GM21526 (cell line): Measurements from ENCODE around the gene MIEF1.

ENCODE experiments used
- ATAC-seq: cut with Tn5 transposase; IDR thresholded peaks from one replicate; pipeline ENCODE4 v1.9.1; 2021; ENCODE audit warnings: moderate library complexity; ENCODE audit not compliant: unreplicated experiment, low FRiP score

MIEF1 gene

DNA sequence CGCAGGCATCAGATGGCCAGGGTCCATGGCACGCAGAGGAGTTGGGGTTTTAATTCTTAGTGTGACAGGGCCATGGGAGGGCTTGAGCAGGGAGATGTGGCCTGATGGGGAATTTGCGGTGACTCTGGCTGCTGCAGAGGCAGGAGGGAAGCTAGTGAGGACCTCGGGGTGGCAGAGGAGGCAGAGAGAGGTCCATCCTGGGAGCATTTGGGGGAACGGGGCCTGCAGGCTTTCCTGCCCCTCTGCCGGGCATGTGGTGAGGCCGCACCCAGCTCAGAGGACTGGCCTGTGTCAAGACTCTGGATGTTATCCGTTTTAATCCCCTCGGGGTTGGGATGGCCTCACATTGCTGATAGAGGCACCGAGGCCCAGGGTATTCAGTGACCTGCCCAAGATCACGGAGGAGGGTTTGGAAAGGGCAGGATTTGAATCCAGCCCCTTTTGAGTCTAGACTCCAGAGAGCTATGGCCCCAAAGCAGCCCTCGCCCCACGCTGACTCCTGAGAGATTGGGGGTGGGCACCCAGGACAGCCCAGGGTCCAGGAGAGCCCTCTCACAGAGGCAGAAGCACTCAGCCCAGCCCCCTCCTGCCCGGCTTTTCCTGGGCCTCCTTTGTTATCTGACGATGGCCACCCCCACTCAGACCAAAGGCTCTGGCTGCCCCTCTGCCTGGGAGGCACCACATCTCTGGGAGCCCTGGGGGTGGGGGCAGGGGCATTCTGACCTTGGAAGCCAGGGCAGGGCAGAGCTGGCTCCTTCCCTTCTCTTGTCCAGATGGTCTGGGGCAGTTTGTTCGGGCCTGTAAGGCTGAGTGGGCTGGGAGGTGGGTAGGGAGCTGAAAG, 31.4 kb upstream of the MIEF1 start:
- ATAC-seq: no peak

DNA sequence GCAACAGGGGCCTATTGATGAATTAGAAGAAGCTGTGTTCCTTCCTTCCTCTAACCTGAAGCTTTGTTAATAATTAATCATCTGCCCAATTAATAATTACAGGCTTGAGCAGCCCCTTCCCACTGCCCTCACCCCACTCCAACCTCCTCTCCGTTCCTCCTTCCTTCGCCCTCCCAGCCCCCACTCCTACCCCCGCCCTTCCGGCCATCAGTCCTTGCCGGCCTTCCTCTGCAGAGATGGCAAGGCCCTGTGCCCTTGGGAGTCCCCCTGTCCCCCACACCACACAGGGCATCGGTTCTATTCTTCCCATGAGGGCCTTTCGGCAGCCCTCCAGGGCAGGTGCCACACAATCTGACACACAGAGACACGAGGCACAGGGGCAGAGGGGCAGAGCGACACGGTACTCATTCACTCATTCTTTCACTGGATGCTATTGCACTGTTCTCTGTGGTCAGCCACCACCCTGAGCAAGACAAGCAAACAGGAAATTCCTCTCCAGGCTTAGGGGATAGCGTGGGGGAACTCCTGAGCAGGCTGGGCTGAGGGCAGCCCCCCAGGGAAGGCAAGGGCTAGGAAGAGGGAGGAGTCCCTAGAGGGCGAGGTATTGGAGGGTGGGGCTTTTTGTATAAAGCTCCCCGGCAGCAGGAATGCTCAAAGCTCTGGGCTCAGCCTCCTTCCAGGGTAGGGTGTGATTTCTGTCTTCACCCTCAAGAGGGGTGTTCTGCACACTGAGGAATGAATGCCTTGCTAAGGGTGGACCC, 30.5 kb upstream of the MIEF1 start:
- no peak for ATAC-seq

DNA sequence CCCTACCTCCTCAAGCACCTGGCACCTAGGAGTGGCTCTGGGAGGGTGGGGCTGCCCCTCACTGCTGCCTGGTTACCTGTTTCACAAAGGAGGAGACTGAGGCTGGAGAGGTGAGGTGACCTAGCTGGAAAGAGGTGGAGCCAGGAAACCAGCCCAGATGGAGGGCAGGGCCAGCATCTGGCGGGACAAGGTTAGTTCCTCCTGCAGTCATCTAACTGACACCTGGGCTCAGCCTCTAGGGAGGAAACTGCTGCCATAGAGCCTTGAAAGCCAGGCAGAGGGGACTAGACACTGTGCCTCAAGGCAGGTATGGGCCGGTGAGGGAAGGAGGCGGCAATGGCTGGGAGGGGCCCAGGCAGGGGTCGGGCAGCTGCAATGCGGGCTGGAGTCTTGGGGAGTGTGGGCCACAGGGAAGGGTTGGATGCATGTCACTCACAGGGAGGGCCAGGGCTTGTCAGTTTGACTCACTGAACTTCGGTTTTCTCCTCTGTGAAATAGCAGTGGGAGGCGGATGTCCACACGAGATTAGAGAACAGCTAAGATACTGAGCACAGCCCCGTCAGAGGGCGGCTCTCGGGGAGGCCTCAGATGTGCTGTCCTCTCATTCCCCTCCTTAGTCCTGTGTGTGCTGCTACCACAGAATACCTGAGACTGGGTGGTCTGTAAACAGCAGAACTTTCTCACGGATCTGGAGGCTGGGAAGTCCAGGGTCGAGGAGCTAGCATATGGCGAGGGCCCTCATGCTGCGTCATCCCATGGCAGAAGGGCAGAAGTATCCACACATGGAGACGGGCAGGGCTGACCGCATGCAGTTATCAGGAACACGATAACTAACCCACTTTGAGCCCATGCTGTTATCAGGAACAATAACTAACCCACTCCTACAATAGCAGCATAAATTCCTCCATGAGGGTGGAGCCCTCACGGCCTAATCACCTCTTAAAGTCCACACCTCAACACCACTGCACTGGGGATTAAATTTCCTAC, 29.2 kb upstream of the MIEF1 start:
- no peak for ATAC-seq

DNA sequence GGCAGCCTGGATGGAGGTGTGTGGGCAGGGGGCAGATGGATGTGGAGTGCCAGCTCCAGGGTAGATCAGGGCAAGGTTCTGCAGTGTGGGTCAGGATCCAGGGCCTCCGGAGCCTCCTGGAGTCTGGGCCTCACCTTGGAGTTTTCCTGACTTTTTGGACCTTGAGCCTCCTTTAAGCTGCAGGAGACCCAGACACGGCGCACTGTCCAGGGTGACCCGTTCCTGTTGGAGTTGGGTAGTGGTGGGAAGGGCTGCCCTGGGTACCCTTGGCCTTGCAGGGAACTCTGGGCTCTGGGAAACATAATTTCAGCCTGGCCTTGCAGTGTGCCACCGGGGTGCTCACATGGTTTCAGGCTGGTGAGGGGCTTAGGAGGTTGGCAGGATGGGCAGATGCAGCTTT, 28.2 kb upstream of the MIEF1 start:
- ATAC-seq: no peak

DNA sequence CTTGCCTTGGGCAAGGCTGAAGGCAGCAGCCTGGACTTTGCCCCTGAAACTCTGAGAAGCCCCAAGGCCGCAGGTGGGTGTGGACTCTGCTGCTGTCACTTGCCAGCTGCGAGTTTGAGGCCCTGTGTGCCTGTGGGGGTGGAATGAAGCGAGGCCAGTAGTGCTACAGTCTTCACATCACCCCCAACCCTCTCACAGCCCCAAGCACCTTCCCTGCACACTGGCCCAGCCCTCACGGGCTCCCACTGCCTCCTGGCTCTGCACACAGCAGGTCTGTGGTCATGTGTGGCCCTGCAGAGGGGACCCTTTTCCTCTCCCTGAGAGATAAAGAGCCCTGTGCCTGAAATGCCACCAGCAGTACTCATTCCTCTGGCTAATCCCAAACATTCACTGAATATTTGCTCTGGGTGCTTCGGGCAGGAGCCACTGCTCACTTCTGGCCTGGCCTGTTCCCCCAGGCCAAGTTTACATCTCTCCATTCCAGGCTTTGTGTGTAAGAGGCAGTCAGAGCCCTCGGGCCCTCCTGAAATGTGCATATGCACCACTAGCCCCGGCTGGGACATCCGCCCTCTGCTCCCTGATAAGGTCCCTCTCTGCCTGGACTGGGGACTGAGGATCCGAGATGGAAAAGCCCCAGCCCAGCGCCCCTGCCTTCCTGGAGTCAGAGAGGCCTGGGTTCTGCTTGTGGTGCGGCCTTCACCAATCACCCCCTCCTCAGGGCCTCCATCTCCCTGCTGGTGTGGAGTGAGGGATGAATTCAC, 27.6 kb upstream of the MIEF1 start:
- no peak for ATAC-seq

DNA sequence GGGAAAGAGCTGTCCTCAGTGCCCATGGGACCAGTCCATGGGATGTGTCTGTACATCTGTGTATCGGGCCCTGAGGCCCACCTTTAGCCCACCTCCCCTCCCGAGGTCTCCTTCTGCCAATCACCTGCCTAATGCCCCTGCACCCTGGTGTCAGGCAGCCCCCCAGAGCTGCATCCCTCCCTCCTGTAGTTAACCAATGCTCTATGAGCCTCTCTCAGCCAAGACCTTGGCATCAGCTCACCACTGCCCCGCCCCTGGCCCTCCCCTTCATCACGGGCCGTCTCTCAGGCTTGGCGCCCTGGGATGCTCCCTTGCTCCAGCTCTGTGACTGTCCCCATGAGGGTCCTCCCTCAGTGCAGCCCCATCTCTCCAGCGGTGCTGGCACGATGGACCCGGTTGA, 26.8 kb upstream of the MIEF1 start:
- no peak for ATAC-seq

DNA sequence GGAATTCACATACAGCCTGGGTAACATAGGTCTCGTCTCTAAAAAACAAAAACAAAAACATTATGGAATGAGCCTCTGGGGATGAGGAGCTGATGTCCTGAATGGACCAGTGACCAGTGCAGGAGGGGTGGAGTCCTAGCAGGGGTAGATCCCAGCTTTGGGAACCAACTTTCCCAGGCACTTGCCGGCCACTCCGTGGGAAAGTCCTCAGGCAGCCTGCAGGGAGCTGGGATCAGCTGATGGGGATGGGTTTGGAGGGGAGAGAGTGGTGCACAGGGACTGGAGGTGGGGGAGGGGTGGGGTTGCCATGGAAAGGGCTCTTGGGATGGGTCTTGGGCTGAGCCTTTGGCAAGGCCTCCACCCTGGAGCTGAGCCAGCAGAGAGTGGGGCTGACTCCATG, 26.2 kb upstream of the MIEF1 start:
- ATAC-seq: no peak

DNA sequence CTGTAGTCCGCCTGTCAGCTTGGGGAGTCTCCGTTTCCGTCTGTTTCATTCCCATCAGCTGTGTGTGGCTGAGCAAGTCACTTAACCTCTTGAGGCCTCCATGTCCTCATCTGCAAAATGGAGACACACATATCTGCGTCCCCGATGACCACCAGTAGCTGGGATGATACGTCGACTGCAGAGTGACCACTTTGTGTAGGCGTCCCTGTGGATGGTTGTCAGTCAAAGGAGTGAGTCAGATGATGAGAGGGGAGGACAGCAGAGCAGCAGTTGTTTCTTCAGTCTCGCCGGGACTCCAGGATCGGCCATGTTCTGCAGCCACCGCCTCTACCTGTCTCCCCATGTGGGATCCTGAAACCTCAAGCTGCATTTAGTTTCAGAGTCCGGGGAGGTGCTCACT, 25.4 kb upstream of the MIEF1 start:
- no peak for ATAC-seq

DNA sequence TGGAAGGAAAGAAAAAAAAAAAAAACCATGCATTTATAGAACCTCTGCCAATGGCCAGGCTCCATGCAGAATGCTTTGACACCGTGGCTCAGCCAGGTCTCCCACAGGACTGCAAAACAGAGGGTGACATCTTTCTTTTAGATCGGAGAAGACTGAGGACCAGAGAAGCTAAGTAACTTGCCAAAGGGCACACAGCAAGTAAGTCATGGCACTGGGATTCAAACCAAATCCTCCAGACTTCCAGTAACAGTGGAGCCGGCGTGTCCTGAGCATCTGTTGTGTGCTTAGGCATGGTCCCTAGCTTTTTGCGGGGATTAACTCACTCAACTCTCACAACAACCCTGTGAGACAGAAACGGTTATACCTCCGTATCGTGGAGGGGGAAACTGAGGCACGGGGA, 24.5 kb upstream of the MIEF1 start:
- no peak for ATAC-seq

DNA sequence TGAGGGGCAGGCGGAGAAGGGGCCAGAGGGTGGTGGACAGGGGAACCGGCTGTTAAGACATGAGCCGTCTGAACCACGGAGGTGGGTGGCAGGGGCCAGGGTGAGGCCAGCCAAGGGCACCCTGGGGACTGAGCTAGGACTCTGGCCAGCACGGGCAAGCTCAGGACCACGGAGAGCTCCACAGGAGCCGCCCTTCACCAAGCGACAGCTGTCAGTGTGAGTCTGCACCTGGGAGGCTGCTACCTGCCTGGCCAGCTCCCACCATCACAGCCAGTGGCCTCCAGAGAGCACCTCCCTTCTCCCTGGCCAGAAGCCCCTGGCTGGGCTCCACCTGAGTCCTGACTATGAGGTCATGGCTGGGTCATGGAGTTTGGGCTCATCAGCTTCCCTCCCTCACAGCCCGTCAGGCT, 23.6 kb upstream of the MIEF1 start:
- ATAC-seq: no peak

DNA sequence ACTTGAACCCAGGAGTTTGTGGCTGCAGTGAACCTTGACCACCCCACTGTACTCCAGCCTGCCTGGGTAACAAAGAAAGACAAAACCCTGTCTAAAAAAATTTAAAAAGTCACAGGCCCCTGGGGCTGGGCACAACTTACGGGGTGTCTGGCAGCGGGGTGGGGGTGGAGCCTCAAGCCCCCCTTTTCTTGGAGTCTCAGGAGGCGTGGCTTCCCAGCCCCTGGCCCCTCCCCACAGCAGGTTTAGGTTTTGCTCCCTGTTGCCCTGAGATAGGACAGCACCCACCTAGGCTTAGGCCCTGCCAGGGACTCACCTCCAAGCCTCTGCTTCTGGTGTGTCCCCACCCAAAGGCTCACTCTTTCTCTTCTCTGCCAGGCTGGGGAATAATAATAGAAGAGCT, 22.8 kb upstream of the MIEF1 start:
- no peak for ATAC-seq

DNA sequence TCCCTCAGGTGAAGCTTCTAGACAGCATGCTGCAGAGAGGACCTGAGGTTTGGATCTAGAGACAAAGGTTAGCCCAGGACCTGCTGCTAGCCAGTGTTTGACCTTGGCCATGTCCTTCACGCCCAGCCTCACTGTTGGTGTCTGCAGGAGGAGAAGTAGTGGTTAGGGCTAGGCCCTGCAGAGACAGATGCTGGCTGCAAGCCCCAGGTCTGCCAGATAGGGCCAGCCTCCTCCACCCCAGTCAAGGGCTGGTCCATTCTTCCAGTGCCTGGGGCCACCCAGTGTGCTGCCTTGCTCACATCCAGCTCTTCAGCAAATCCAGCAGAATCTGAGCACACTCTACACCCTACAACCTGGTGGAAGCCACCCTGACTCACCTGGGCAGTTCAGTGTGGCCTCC, 21.5 kb upstream of the MIEF1 start:
- ATAC-seq: no peak

DNA sequence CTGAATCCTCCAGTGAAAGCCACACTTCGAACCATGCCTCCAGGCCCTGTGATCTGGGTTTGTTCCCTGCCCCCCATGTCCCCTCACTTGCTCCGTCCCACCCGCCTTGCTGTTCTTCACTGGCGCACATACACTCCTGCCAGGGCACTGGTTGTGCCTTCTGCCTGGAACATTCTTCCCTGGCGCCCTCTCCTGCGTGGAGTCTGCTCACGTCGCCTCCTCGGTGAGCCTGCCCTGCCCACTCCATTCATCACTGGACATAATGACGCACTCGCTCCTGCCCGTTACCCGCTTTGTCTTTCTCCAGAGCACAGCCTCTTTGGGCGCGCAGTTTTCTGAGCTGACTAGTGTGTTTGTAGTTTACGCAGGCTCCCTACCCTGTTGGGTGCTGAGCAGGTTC, 21.0 kb upstream of the MIEF1 start:
- ATAC-seq: no peak

DNA sequence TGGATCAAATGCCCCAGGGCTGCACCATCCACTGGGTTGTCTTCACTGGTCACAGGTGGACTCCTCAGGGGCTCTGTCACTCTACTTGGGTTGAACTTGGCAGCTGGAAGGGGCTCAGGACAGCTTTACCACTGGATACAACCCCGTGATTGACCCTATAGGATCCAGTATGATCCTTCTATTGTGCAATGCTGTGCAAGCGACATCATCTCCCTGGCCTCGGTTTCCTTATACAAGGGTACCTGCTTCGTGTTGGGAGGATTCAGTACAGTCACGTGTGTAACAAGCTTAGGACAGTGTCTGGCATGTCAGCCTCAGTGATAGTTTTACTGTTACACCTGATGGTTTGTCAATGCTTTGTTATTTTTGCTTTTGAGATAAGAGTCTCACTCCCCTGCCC, 20.5 kb upstream of the MIEF1 start:
- no peak for ATAC-seq

DNA sequence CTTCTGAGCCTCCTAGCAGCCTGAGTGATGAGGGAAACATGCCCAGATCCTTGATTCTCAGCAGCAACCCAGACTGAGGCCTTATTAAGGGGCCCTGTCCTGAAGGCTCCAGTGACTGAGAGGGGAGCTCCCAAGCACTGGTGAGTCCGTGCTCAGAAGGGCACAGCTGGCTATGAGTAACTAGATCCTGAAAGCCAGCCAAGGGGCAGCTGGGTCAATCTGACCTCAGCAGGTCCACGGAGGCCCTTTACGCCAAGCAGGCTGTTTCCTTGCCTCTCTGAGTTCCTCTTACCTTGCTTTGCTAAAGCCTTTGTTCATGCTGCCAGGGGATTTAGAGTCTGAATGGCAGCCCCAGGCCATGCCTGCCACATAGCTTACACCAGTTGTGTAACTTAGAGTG, 19.3 kb upstream of the MIEF1 start:
- no peak for ATAC-seq

DNA sequence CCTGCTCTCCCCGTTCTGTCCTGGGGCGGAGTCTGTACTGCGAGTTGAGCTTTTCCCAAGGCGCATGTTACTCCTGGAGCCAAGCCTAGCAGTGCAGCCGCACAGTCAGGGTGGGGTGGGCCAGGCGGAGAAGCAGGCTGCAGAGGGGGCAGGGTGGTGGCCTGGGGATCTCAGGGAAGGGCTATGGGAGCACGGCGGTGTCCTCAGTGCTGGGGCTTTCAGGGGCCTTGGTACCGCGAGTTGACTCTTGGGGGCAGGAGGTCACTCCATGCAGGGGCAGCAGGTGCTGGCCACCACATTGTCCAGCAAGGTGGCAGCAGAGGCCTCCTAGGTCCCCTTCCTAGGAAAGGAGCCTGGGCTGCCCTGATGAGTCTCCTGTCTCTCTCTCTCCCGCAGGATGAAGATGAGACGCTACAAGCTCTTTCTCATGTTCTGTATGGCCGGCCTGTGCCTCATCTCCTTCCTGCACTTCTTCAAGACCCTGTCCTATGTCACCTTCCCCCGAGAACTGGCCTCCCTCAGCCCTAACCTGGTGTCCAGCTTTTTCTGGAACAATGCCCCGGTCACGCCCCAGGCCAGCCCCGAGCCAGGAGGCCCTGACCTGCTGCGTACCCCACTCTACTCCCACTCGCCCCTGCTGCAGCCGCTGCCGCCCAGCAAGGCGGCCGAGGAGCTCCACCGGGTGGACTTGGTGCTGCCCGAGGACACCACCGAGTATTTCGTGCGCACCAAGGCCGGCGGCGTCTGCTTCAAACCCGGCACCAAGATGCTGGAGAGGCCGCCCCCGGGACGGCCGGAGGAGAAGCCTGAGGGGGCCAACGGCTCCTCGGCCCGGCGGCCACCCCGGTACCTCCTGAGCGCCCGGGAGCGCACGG, 14.9 kb upstream of the MIEF1 start:
- ATAC-seq: no peak

DNA sequence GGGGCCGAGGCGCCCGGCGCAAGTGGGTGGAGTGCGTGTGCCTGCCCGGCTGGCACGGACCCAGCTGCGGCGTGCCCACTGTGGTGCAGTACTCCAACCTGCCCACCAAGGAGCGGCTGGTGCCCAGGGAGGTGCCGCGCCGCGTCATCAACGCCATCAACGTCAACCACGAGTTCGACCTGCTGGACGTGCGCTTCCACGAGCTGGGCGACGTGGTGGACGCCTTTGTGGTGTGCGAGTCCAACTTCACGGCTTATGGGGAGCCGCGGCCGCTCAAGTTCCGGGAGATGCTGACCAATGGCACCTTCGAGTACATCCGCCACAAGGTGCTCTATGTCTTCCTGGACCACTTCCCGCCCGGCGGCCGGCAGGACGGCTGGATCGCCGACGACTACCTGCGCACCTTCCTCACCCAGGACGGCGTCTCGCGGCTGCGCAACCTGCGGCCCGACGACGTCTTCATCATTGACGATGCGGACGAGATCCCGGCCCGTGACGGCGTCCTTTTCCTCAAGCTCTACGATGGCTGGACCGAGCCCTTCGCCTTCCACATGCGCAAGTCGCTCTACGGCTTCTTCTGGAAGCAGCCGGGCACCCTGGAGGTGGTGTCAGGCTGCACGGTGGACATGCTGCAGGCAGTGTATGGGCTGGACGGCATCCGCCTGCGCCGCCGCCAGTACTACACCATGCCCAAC, 14.1 kb upstream of the MIEF1 start:
- ATAC-seq: no peak

DNA sequence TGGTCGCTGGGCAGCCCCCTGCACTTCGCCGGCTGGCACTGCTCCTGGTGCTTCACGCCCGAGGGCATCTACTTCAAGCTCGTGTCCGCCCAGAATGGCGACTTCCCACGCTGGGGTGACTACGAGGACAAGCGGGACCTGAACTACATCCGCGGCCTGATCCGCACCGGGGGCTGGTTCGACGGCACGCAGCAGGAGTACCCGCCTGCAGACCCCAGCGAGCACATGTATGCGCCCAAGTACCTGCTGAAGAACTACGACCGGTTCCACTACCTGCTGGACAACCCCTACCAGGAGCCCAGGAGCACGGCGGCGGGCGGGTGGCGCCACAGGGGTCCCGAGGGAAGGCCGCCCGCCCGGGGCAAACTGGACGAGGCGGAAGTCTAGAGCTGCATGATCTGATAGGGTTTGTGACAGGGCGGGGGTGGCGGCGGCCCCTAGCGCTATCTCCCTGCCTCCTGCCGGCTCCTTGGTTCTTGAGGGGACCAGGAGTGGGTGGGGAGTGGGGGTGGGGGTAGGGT, 13.5 kb upstream of the MIEF1 start:
- ATAC-seq: no peak
